Measurements from ENCODE around the gene ELOVL4. TPM values are rescaled to one million over a fixed set of nuclear protein-coding genes. Genes with fewer than 3 reads are reported as not detected.

Gene ELOVL4
- total RNA-seq (2022; extraction: Qiagen RNA extraction): 1.5 to 2.5 TPM (median 1.9 TPM) in 5 replicates

GRCh38 chr6:79947191-79948186 lies at the start of gene ELOVL4:
TSS of gene ELOVL4 (minus strand) at chr6:79947553. CDS start at chr6:79947279, 274 bp downstream.

Other genes starting within 250 kb of the ELOVL4 start
- gene TTK, start 57.1 kb upstream of the ELOVL4 start, total RNA-seq (2022; extraction: Qiagen RNA extraction): 17.1 to 23.0 TPM (median 19.1 TPM) in 5 replicates
- gene BCKDHB, start 159.1 kb upstream of the ELOVL4 start, total RNA-seq (2022; extraction: Qiagen RNA extraction): 4.8 to 6.8 TPM (median 5.4 TPM) in 5 replicates